ENCODE measurements around the gene TMEM91.
A peak's percentile ranks its signal among the peaks of the same experiment; 100 is the strongest.
"Not testable (repeated sequence)": the region's sequence is repeated elsewhere in the genome, so short reads cannot be mapped to it uniquely, and the experiment has no call there.

TMEM91 gene

DNA sequence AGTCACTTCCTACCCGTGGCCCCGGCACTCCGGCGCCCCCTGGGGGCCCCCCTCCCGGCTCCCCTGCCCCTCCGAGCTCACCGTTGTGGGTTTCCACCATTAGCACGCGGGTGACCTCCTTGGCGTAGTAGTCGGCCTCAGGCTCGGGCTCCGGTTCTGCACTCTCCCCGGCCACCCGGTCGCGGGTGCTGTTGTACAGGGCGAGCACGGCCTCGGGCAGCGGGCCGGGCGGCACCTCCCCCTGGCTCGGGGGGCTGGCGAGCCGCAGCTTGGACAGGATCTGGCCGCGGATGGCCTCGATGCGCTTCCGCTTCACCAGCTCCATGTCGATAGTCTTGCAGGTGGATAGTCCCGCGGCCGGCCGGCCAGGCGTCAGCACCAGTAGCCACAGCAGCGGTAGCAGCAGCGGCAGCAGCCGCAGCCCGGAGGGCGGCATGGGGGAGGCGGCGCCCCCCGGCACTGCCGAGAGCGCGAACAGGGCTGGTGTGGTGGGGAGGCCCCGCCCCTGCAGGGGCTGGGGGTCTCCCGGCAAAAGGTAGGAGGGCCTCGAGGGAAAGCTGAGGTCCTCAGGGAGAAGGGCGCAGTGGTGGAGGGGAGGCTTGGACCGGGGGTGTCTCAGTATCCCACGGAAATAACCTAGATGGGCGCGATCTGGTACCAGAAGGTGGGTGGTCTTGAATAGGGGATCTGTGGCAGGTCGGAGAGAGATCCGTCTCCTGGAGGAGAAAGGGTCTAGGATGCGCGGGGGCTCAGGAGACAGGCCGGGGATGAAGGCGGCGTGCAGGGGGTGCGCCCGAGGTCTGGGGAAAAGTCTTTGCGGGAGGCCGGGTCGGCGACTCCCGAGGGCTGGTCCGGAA, 23.5 kb upstream of the TMEM91 start:
- peak; percentile 60 to 68 for DNase-seq (ENCODE audit: low read depth in 1 of 2, low spot score in 1 of 2)

DNA sequence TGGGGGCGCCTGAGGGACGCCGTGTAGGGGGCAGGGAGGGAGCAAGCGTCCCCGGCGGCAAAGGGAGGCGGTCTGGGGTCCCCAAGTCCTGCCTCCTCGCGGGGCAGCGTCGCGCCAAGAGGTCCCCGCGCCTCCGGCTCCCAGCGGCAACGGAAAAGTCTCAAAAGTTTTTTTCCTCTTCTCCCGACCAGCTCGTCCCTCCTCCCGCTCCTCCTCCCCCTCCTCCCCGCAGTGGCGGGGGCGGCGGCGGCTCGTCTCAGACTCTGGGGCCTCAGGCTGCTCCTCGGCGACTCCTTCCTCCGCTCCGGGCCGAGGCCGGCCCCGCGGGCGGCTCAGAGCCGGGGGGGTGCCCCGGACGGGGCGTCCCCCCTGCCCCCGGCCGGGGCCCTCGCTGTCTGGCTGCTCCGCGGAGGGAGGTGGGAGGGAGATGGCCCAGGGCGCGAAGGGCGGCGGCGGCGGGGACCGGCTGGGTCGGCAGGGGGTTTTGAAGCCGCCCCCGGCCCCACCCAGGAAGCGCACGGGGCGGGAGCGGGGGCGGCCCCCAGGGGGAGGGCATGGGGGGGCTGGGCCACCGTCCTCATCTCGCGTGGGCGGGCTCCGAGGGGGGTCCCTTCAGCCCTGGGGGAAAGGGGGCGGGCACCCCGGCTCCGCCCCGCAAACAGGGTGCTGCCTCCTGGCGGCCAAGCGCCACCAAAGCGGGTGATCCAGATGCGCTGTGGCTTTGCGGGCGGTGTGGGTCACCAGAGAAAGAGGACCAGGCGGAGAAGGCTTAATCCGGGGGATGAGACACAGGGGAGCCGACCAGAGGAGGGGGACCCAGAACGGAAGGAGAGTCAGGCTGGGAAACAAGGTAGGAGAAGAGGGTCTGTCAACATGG, 22.6 kb upstream of the TMEM91 start, which contains the start of gene TGFB1:
Gene TGFB1, minus strand, starts transcription at position 457 of the 877 bp plus-strand sequence. CDS start 878 bp downstream, outside the sequence.
- peak; percentile 80 to 83 for DNase-seq (ENCODE audit: low read depth in 1 of 2, low spot score in 1 of 2)

DNA sequence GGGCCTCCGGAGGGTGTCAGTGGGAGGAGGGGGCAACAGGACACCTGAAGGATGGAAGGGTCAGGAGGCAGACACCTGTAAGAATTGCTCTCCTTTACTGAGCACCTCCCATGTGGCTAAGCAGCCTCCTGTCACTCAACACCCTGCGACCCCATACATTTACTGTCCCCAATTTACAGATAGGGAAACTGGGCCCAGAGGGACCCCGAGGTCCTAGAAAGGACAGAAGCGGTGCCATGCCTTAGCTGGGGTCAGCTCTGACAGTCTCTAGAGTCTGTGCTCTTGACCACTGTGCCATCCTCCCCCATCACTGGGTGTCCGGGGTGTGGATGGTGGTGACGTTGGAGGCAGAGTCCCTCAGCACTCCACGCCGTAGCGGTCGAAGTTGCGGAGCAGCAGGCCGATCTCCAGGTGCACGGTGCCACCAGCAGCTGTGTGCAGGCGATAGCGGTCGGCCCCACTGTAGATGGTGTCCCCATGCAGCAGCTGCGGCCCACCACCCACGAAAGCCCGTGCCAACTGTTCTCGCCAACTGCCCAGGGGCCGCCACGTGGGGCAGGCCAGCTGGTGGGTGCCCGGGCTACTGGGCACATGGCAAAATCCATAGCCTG, 21.9 kb upstream of the TMEM91 start:
- DNase-seq (ENCODE audit: low read depth in 1 of 2, low spot score in 1 of 2), result no peak

DNA sequence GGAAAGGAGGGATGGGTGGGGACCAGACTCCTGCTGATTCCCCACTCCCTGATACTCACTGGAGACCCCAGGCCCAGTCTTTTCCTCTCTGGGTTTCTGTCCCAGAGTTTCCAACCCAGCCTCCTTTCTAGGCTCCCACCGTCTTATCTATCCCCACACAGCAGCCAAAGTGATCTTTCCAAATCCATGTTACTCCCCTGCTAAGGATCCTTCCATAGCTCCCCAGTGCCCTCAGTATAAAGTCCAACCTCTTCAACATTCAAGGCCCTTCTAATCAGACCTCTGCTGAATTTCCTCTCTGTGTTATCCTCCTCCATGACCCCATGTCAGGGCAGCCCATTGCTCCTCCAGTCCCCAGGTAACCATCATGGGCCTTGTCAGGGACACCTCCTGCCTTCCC, 21.3 kb upstream of the TMEM91 start:
- DNase-seq (ENCODE audit: low read depth in 1 of 2, low spot score in 1 of 2), result no peak

DNA sequence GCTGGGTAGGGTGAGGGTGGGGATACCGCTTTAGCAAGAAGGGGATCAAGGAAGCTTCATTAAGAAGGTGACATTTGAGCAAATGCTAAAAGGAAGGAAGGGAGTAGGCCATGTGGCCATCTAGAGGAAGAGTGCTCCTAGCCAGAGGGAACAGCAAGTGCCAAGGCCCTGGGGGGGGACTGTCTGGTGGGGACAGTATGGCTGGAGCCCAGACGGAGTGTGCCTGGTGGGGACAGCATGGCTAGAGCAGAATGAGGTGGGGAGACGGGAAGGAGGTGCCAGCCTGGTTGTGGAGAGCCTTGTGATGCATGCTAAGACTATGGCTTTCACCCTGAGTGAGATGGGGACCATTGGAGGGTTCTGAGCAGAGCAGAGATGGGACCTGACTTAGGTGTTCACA, 20.5 kb upstream of the TMEM91 start:
- no peak for DNase-seq (ENCODE audit: low read depth in 1 of 2, low spot score in 1 of 2)

DNA sequence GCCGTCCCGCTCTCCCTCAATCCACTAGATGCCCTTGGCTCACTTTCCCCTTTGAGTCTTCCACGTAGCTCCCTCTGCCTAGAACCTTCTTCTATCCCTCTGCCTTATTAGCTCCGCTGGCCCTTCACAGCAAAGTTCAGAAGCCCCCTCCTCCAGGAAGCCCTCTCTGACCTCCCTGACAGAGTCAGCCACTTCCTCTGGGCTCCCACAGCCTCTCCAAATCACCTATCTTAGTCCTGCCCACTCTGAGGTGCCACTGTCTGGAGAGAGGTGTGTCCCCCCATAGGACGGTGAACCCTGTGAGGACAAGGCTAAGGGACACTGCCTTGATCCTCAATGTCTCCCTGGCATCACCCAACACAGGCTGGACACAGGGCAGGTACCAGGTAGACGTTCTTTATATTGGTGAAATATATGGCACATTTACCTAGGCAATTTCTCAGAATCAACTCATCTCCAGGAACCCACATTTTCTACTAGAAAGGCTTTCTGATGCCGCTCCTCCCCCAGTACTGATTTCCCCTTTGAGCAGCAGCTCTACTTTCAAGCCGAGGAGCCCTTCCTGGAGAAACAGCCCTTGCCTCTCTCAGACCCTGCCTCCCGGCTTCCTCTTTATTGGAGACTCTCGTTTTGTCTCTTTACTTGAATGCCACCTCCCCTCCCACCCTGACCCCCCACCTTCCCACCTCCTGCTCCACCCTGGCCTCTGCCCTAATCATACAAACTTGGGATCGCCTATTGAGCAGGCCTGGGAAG, 19.2 kb upstream of the TMEM91 start:
- DNase-seq (ENCODE audit: low read depth in 1 of 2, low spot score in 1 of 2), result no peak

DNA sequence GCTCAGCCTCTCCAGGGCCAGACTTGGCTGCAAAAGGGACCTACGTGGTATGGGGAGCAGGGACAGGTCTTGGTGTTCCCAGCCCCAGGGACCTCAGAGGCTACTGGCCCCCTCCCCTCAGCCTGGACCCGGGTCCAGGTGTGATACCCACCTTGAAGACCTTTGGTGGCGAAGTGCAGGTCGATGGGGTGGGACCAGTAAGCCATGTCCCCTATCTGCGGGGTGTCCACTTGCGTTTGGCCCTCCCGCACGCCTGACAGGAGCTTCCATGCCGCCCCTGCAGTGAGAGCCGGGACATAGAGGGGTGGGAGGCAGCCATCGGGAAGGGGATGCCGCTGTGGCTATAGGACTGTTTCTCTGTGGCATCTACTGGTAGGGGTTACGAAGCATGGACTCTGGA, 18.6 kb upstream of the TMEM91 start:
- no peak for DNase-seq (ENCODE audit: low read depth in 1 of 2, low spot score in 1 of 2)

DNA sequence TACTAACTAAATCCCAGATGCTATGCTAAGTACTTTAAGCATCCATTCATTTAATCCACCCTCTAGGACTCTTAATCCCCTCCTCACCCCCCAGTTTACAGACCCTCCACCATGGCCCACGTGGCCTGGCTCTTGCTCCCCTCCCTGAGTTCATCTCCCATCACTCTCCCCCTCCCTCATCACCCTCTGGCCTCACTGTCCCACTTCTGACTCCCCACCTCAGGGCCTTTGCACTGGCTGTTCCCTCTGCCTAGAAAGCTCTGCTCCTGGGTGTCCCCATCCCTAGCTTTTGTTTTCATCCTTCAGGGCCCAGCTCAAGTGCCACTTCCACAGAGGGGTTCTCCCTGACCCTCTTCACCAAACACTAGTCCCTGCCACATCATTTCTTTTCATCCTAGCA, 16.6 kb upstream of the TMEM91 start:
- DNase-seq (ENCODE audit: low read depth in 1 of 2, low spot score in 1 of 2), result no peak

DNA sequence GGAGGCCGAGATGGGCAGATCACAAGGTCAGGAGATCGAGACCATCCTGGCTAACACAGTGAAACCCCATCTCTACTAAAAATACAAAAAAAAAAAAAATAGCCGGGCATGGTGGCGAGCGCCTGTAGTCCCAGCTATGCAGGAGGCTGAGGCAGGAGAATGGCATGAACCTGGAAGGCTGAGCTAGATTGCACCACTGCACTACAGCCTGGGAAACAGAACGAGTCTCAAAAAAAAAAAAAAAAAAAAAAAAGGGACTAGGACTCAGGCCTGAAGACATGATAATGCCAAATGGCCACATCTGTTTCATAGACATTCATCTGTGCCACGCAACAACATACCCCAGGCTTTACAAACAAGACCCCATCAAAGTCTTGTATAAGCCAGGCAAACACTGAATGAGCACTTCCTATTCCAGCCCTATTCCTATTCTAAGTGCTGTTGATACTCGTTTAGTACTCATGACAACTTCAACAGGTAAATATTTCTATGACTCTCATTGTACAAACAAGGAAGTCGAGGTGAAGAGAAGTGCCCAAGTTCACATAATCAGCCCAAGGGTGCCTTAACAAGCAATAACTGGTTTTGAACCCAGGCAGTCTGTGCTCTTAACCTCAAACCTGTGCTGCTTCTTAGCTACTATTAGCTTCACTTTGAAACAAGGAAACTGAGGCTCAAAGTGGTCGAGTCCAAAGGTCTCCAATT, 14.0 kb upstream of the TMEM91 start:
- DNase-seq (ENCODE audit: low read depth in 1 of 2, low spot score in 1 of 2), result no peak

DNA sequence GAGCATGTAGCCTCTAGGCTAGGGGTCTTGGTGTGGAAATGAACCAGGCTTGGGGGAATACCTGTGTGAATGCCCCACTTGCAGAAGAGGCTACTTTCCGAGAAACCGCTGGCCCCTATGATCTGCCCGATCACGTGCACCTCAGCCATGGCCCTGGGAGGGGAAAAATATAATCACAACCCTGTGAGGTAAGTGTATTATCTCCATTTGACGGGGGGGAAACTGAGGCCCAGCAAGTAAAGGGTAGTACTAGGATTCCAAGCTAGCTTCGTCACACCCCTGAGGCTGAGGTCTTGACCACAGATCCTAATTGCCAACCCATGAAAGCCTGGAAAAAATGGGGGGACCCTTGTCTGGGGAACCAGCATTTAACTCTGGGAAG, 13.0 kb upstream of the TMEM91 start:
- no peak for DNase-seq (ENCODE audit: low read depth in 1 of 2, low spot score in 1 of 2)

DNA sequence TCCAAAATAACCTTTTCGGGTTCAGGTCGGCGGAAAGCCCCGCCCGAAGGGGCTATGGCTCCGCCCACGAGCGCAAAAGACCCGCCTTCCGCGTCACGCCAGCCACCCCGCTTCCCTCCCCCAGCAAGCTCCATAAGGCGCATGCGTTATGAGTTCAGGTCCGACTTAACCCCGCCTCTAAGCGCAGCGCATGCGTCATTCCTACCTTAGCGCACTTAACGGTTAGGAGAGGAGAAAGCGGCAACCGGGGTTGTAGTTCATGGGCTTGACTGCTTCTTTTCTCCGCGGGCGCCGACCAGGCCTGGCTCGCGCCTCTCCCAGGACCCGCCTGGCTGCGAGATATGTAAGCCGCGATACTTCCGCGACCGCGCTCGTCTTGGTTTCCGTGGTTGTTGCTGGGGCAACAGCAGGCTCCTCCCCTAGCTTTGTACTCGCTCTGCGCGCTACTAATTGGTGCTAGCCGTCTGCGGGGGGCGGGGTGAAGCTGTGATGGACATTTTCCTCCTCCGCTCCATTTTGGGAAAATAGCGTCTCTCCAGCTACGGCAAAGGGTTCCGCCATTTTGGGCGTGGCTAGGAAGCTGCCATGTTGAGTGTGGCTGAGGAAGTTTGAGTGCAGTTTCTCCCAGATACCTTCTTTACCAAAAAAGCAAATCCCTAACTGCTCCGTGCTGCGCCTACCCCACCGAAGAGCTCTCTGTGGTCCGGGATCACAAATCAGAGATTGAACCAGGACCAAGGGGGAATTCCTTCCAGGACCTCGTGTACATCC, 12.4 kb upstream of the TMEM91 start, which contains the start of gene B9D2:
Gene B9D2, minus strand, starts transcription at position 397 of the 771 bp plus-strand sequence. CDS start 630 bp downstream, outside the sequence.
- DNase-seq (ENCODE audit: low read depth in 1 of 2, low spot score in 1 of 2), result peak; percentile 92 to 98

DNA sequence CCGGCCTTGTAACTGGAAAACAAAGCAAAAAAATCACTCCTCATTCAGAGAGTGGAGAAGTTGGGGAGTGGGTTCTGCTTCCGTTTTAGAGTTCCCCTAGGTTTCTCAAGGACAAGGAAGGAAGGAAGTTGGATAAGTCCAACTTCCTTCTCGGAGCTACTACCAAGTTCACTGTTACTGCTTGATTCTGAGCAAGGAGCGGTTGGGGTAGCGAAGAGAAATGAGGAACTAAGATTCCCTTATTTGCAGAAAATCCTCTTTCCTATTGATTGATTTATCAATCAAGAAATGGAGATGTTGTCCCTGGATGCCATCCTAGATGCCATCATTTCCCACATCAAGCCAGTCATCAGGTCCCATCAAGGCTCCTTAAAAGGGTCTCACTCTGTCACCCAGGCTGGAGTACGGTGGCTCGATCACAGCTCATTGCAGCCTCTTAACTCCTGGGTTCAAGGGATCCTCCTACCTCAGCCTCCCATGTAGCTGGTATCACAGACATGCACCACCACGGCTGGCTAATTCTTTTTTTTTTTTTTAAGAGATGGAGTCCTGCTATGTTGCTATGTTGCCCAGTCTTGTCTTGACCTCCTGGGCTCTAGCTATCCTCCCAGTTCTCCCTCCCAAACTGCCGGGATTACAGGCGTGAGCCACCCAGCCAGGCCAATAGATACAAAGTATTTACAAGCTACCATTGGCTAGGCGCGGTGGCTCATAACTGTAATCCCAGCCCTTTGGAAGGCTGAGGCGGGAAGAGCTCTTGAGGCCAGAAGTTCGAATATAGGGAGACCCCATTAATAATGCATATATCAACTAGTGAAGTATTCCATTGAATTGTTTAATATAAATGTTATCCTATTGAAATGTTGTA, 11.6 kb upstream of the TMEM91 start:
- no peak for DNase-seq (ENCODE audit: low read depth in 1 of 2, low spot score in 1 of 2)

DNA sequence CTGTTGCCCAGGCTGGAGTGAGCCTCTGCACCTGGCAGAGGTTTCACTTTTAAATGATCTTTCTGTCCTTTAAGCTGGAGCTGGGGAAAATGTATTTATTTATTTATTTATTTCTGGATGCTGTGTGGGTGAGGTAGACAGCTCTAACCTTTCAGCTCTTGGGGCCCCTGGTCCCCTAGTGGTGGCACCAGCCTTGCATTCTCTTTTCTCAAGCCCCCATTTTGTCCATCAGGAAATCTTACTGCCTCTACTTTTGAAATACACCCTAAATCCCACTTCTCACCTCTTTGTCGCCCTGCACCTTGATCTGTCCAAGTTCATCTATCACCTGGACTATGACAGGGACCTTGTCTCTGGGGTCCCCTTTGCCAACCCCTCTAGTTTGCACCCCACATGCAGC, 10.2 kb upstream of the TMEM91 start:
- no peak for DNase-seq (ENCODE audit: low read depth in 1 of 2, low spot score in 1 of 2)

DNA sequence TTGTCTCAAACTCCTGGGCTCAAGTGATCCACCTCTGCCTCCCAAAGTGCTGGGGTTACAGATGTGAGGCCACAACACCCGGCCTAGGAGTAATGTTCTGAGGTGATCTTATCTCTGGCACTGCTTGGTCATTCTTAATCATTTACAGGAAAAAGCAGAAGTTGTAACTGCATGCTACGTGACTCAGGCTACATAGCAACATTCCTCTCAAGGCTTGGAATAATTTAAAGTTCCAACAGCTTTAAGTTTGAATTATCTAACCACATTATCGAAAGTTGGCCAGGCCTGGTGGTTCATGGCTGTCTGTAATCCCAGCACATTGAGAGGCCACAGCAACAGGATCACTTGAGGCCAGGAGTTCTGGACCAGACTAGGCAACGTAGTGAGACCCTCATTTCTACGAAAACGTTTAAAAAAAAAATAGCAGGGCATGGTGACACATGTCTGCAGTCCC, 8.5 kb upstream of the TMEM91 start:
- no peak for DNase-seq (ENCODE audit: low read depth in 1 of 2, low spot score in 1 of 2)

DNA sequence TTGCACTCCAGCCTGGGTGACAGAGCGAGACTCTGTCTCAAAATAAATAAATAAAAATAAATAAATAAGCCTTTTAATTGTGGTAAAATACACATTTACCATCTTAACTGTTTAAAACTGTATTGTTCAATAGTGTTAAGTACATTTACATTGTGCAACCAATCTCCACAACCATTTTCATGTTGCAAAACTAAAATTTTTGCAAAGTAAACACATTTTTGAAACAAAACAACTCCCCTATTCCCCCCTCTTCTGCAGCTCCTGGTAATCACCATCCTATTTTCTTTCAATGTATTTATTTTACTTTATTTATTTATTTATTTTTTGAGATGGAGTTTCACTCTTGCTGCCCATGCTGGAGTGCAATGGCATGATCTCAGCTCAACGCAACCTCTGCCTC, 6.6 kb upstream of the TMEM91 start:
- no peak for DNase-seq (ENCODE audit: low read depth in 1 of 2, low spot score in 1 of 2)

DNA sequence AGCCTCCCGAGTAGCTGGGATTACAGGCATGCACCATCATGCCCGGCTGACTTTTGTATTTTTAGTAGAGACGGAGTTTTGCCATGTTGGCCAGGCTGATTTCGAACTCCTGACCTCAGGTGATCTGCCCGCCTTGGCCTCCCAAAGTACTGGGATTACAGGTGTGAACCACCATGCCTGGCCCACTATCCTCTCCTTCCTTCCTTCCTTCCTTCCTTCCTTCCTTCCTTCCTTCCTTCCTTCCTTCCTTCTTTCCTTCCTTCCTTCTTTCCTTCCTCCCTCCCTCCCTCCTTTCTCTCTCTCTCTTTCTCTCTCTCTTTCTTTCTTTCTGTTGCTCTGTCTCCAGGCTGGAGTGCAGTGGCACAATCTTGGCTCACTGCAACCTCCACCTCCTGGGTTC, 5.2 kb upstream of the TMEM91 start:
- not testable (repeated sequence) for DNase-seq (ENCODE audit: low read depth in 1 of 2, low spot score in 1 of 2)

DNA sequence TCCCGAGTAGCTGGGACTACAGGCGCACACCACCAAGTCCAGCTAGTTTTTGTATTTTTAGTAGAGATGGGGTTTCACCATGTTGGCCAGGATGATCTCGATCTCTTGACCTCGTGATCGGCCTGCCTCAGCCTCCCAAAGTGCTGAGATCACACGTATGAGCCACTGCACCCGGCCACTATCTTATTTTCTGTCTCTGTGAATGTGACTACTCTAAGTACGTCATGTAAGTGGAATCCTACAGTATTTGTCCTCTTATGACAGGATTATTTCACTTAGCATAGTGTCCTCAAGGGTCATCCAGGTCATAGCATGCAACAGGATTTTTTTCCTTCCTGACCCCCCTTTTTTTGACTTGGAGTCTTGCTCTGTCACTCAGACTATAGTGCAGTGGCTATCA, 4.8 kb upstream of the TMEM91 start:
- no peak for DNase-seq (ENCODE audit: low read depth in 1 of 2, low spot score in 1 of 2)

DNA sequence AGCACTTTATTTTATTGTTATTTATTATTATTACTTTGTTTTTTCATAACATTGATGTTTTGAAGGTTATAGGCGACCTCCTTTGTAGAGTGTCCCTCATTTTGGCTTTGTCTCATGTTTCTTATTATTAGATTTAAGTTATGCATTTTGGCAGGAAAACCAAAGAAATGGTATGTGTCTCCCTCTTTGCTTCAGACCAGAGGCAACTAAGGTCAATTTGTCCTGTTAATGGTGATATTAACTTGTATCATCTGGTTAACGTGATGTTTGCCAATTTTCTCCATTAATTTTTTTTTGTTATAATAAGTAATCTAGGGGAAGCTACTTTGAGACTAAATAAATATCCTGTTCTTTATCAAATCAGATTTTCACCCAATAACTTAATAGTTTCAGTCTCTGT, 3.8 kb upstream of the TMEM91 start:
- no peak for DNase-seq (ENCODE audit: low read depth in 1 of 2, low spot score in 1 of 2)

All from activated CD4-positive, alpha-beta T cell treated with anti-CD3 and anti-CD28 coated beads, Interleukin-2, amount 50 U/mL, for 24 hours (primary cell).